GM19452 (cell line): ENCODE measurements around the gene CTRB2.
"Not testable (repeated sequence)": the region's sequence is repeated elsewhere in the genome, so short reads cannot be mapped to it uniquely, and the experiment has no call there.

Source experiments
- ATAC-seq: cut with Tn5 transposase; IDR thresholded peaks from one replicate; pipeline ENCODE4 v1.9.1; 2021; ENCODE audit not compliant: unreplicated experiment

CTRB2 gene

GRCh38 chr16:75242436-75243078, 35.6 kb upstream of the CTRB2 start:
- not testable (repeated sequence) for ATAC-seq

- no peak for ATAC-seq
Measured at GRCh38 chr16:75241955-75242354, 35.0 kb upstream of the CTRB2 start.

- no peak for ATAC-seq
Measured at GRCh38 chr16:75241412-75241811, 34.5 kb upstream of the CTRB2 start.

- not testable (repeated sequence) for ATAC-seq
Measured at GRCh38 chr16:75240633-75241032, 33.7 kb upstream of the CTRB2 start.

DNA sequence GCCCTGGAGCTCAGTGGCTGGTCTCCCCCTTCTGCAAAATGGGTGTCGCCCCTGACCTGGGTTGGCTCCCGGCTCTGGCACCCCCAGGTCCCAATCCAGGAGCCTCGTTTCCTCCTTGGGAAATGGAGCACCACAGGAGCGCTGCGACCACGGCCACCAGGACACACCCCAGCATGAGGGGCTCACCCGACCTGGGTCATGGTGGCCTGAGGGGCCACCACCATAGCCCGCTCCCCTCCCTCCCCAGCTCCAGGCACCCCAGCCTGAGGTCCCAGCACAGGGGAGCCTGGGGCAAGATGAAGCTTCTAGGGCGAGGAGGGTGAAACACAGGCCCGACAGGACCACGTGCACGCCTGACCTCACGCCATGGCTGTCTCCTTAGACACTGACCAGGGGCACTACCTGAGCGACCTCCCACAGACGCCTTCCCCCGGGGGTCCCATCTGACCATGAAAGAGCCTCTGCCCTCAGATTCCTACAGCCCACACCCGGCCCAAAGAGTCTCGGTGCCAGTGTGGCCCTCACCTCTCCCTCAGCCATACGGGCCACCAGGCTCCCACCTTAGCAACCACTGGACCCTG, 32.7 kb upstream of the CTRB2 start:
- ATAC-seq = no peak

- no peak for ATAC-seq
Measured at GRCh38 chr16:75238853-75239541, 32.0 kb upstream of the CTRB2 start.

DNA sequence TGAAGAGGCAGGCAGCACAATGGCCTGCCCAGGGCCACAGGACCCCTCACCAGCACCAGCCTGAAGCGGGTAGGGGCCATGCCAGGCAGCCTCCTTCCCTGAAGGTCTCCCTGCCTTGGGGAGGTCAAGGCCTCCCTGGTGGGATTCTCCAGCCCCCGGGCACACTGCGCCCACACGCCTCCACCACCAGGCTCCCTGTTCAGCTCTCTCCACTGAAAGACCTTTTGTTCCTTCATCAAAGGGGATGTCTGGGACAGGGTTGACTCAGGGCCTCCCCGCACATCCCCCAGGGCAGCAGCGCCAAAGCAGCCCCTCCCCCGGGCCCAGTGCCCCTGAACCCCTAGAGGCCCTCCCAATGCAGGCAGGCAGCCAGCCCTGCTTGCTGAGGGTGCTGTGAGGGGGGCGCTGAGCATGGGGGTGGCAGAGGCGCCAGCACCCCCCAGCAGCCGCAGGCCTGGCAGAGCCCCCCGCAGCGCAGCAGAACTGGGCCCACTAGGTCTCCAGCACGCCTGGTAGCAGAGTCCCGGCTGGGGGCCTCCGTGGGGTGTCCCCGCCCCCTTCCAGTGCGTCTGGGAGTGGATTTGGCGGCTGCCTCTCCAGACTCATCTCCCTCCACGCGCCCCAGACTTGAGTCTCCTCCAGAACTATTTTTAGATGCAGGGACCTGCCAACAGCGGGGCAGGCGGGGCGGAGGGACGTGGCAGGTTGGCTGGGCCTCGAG, 31.3 kb upstream of the CTRB2 start:
- no peak for ATAC-seq

GRCh38 chr16:75237398-75238131, 30.6 kb upstream of the CTRB2 start:
- no peak for ATAC-seq

- no peak for ATAC-seq
Measured at GRCh38 chr16:75236736-75237397, 29.9 kb upstream of the CTRB2 start.

DNA sequence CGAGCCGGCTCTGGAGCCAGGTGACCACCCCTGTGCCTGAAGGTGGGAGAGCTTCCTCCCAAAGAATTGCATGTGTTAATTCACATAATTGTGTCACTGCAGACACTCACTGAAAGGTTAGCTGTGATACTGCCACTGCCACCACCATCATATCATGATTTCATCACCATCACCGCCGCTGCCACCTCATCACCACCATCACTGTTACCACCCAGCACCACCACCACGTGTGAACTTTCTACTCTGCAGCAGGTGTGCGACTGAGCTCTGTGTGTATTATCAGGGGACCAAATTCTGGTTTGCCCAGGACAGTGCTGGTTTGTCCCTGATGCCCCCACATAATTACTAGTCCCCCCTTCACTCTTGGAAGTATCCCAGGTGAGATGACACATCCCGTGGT, 29.3 kb upstream of the CTRB2 start:
- ATAC-seq = no peak

DNA sequence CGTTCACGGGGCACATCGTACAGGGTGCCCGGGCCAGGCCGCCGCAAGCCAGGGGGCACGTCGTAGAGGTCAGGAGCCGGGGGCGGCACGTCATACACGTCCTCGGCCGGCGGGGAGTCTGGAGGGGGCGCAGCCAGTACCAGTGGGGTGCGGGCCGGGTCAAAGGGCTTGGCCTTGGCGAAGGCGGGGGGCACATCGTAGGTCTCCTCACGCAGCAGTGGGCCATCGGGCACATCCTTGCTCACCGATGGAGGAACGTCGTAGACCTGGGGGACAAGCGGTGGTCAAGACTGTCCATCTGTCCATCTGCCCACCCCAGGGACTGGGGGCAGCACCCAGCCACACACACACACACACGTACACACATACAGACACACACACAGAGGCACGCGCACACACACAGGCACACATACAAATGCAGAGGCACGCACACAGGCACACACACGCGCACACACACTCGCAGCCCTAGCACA, 28.8 kb upstream of the CTRB2 start:
- no peak for ATAC-seq

DNA sequence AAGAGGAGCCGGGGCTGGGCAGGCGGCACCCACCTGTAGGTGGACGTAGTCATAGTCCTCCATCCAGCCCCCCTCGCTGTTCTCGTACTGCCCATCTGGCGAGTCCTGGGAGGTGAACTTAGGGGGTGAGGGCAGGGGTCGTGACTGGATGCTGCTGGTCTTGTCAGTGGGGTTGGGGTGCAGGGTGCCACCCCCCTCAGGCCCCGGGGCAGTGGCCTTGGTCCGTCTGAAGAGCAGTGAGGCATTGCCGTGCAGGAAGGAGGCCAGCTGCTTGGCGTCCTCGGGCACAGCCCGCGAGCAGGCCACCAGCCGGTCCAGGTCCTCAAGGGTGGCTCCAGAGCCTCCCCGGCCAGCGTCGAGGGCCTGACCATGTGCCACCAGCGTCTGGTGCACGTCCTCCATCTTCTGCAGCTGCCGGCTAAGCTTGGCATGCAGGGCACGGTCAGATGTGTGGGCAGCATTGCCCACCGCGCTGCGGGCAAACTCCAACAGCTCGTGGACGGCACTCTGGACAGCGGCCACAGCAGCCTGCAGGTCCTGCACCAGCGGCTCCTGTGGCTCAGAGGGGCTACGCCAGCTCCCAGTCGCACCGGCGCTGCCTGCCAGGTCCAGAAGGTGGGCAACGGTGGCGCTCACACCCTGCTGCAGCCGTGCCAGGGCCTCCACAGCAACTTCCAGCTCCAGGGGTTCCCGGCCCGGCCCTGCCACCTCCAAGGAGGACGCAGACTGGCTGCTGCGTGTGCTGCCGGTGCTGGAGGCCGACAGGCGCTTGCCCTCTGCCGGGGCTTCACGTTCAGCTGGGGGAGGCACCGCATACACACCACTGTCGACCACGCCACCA, 28.1 kb upstream of the CTRB2 start:
- no peak for ATAC-seq

- no peak for ATAC-seq
Measured at GRCh38 chr16:75233611-75233938, 26.6 kb upstream of the CTRB2 start.

DNA sequence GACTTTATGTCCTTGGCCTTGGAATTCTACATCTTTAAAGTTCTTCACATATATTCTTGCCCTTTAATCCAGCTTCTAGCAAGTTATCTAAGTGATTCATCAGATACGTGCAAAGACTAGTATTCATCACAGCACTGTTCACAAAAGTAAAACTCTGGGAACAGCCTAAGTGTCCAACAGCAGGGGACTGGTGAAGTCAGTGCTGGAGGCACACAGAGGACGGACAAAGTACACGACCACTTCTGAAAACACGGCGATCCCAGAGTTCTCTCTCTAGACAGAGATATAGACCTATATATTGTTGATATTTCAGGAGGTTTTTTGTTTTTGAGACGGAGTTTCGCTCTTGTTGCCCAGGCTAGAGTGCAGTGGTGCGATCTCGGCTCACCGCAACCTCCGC, 24.6 kb upstream of the CTRB2 start:
- ATAC-seq = no peak

- no peak for ATAC-seq
Measured at GRCh38 chr16:75230471-75231110, 23.6 kb upstream of the CTRB2 start.

- ATAC-seq = no peak
Measured at GRCh38 chr16:75229172-75230031, 22.4 kb upstream of the CTRB2 start.

- no peak for ATAC-seq
Measured at GRCh38 chr16:75228143-75228976, 21.4 kb upstream of the CTRB2 start.
